SKM-1 treated with dmso at 0.1 percent for 144 hours (cell line): Measurements from ENCODE around the gene CAPN13.

Experiments used
- DNase-seq: peaks from one replicate; lab custom pipeline; 2025; ENCODE audit not compliant: unreplicated experiment; lab: John Stamatoyannopoulos, UW

The CAPN13 gene

DNA sequence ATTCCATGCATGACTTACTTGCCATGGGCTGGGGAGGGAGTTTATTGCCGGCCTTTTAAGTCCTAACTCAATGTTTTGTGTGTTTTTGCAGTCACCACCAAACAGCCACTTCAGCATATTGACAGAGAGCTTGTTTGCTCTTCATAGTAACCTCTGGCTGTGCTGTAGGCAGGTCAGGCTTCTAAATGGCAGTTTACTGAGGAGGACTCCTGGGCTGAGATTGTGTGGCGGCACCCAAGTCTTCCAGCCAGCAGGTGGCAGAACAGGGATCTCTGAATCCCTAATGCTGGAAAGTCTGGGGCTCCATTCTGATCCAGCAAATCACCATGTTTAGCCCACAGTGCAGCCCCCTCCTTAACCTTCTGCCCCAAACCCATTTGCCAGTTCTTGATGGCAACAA lies 121.2 kb downstream of the CAPN13 start:
- no peak for DNase-seq

DNA sequence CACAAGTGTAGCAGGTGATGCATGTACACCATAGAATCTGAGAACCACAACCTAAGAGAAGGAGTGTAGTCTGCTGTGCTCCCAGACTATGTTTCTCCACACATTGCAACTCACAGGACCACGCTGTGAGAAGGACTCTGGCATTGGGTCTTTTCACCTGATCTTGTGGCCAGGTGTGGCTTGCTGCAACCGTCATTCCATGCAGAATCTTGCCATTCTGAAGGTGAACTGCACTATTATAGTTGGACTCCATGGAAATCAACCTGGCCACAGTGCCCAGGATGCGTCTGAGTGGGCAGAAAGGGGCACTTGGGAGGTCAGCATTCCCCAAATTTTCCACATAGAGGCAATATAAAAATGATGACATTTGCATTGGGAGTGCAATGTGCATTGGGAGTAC lies 122.2 kb downstream of the CAPN13 start:
- no peak for DNase-seq

DNA sequence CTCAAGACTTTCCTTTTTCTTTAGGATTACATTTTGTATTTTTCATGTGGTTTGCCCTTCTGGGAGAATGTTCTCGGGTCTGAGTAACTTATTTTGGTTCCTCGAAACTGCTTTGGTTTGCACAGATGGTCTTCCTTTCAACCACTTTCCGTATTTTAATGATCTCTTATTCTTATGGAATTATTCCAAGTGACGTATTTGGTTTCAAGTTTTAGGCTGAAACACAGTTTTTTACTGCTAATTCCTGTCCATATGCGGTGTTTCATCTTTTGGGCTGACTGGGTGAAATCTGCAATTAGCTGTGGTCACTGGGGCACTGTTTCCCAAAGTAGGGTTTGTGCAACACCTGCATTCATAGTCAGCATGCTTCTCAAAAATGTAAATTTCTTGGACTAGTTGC lies 122.7 kb downstream of the CAPN13 start:
- DNase-seq, result no peak

DNA sequence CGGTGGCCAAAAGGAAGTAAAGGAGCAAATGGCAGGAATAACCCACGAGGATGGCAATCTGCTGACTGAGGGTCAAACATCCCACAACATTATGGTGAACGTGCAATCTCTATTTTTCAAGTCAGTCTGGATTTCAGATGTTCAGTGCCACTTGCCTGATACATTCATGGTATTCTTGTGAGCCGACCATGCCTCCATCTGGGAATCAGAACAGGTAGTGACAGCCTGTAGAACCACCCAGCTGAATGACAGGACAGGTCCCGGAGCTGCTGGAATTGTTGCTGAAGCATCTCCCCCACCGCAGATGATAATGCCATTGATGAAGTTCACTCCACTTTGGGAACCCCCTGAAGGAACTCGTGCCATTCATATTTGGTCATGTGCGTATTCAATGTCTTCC lies 123.2 kb downstream of the CAPN13 start:
- no peak for DNase-seq

DNA sequence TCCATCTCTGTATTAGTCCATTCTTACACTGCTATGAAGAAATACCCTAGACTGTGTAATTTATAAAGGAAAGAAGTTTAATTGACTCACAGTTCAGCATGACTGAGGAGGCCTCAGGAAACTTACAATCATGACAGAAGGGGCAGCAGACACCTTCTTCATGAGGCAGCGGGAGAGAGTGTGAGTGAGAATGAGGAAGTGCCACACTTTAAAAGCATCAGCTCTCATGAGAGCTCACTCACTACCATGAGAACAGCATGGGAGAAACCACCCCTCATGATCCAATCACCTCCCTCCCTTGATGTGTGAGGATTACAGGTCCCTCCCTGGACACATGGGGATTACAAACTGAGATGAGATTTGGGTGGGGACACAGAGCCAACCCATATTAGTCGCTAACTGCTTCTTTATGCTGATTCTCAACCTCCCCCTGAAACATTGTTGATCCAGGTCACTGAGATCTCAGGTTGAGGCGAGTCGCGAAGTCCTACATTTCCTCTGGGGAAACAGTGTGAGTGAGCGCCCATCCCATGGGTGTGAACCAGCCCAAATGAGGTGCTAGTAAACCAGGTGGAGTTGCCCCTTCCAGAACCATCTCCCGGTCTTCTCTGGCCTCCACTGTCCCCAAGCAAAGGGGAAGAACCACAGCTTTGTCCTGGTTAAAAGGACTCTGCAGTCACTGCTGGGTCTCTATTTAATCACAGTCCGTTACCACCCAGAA lies 123.8 kb downstream of the CAPN13 start:
- peak; percentile 44 for DNase-seq

DNA sequence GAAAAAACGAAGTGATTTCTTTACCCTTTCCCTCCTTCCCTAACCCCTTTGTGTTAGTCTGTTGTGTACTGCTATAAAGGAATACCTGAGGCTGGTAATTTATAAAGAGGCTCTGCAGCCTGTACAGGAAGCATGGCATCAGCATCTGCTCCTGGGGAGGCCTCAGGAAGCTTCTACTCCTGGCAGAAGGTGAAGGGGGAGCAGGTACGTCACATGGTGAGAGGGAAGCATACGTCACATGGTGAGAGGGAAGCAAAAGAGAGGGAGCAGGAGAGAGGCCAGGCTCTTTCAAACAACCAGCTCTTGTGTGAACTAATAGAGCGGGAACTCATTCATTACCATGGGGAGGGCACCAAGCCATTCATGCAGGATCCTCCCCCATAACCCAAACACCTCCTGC lies 126.2 kb downstream of the CAPN13 start:
- DNase-seq, result no peak

DNA sequence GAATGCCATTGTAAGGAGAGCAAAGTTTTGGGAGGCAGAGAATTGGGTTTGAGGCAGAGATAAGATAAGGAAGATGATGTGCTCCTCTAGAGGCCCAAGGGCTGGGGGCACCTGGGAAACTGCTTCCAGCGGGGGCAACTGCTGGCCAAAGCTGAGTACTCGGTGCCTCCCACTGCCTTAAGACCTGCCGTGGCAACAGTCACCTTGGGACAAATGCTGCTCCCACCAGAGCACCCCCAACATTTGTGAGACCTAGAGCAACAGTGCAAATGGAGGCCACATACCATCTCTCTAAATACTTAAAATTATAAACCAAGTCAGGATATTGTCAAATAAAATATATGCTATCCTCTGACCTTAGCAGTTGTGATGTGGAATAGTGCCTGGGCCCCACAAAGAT lies 127.1 kb downstream of the CAPN13 start:
- no peak for DNase-seq

DNA sequence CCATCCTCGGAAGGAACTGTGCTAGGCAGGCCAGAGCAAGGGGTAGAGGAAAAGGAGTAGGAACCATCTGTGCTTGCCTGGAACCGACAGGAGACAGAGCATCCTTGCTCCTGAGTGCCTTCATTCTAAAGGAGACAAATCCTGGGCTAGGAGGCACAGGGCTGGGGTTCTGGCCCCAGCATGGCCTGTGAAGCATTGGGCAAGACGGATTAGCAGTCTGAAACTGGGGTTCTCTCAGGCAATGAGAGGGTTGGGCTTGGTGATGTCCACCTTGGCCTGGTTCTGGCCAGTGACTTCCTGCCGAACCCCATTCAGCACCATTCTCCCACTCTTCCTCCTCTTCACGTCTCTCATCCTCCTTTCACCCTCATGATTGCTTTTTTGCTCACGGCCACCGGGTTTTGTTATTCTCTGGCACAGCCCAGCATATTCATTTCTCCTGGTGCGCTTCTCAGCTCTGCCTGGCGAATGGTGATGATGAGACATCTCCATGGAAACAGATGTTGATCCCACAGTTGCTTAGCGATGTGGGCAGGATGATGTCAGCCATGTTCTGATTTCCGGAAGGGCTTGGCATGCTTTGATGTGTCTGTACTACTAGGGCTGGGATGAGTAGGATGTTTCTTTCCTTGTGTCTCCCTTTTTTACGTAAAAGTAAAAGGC lies 127.7 kb downstream of the CAPN13 start:
- DNase-seq, result no peak

DNA sequence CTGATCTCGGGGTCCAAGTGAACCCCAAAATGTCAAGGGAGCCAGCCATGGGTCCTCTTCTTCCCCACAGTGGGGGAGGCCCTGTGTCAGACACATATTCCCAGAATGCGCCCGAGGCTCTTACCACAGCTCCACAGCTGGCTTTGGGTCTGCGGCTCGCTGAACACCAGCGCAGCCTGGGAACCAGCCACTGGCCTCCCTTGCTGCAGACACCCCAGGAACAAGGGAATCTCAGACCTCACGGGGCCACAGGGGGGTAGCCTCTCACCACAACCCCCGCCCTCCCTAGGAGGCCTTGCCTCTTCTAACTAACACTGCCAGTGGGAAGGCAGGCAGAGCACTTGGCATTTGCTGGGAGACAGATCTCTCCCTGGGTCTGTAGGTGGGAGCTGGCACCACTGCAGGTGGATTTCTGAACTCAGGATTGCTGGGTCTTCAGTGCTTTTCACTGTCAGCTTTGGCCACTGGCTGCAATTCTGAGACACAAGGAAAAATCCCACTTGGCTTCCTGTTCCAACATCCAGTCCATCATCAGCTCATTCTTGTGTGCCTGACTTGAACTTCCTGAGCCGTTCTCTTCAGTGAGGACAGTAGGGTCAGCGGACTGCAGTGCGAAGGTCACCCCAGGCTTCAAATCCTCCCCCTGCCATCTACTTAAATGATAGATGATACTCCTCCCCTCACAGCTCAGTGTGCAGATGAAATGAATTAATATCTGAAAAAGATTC lies 128.7 kb downstream of the CAPN13 start:
- DNase-seq, result no peak

DNA sequence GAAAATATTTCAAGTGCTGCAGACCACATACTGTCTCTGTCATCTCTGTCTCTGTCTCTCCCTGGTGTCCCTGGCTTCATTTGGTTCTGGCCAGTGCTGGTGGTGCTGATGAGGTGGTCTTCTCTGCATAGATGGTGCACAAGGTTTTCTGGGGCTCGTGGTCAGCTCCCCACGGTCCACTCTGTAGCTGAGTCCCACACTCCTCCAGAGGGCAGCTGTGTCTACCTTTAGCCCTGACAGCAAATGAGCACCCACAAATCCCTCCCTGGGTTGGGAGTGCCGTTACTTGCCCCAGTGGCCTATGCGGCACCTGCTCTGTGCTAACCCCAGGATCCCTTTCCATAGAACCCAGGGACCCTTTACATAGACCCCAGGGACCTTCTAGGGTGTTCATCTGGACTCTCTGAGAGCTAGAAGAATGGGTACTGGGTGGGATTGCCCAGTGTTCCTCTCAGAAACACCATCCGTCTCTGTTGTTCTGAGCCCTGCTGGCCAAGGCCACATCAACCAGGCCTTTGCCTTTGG lies 129.3 kb downstream of the CAPN13 start:
- DNase-seq, result no peak

DNA sequence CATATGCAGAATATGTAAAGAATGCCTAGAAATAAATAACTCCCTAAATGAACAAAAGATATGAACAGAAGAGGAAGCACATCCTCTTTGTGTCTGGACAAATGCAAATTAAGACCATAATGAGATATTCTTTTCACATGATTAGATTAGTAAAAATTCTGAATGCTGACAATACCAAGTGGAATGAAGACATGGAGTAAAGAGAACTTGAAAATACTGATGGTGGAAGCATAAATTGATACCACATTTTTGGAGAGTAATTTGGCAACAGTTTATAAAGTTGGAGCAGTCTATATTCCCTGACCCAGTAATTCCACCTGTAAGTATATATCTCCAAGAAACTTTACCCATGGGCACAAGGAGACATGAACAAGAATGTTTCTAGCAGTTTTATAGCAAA lies 130.0 kb downstream of the CAPN13 start:
- no peak for DNase-seq

DNA sequence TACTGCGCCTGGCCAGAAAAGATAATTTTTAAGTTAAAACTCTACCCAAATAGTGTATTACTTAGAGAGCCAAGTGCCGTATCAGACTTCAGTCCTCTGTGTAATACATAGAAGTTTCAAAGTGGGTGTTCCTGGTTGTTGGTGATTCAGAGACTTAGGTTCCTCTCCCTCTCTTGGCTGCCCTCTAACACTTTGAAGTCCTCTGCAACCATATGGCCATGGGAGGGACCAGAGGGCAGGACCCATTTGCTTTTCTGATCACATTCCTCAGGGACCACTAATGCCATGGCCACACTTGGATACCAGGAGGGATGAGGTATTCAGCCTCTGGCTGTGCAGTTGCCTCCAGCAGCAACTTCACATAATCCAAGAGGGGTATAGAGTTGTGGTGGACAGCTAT lies 131.5 kb downstream of the CAPN13 start:
- DNase-seq, result no peak

DNA sequence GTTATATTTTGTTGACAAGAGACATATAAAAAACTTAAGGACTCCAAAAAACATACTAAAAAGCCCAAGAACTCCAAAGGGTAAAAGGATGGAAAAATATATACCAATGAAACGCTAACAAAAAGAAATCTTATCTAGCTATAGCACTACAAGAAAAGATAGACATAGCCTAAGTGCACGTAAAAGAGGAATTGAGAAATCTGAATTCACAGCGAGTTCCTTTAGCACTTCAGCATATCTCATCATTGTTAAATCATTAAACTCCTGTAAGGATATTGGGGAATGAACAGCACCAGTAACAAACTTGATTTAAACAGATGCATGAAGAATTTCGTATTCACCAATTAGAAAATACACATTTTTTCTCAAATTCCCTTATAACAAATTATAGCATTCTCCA lies 134.1 kb downstream of the CAPN13 start:
- DNase-seq, result no peak
